GM21381 (cell line): ENCODE measurements around the gene TSPEAR.

Source experiments
- ATAC-seq: cut with Tn5 transposase; IDR thresholded peaks from one replicate; pipeline ENCODE4 v1.9.1; 2021; ENCODE audit warnings: mild to moderate bottlenecking, moderate library complexity; ENCODE audit not compliant: unreplicated experiment

The TSPEAR gene

GRCh38 chr21:44533891-44534627 is 177.3 kb downstream of the TSPEAR start:
- ATAC-seq, result no peak

GRCh38 chr21:44533121-44533890 is 178.1 kb downstream of the TSPEAR start:
- ATAC-seq, result no peak

GRCh38 chr21:44532712-44533111 is 178.7 kb downstream of the TSPEAR start:
- ATAC-seq, result no peak

- no peak for ATAC-seq
Measured at GRCh38 chr21:44531606-44532564, 179.5 kb downstream of the TSPEAR start.

- no peak for ATAC-seq
Measured at GRCh38 chr21:44530903-44531605, 180.3 kb downstream of the TSPEAR start.

GRCh38 chr21:44530221-44530902 is 181.0 kb downstream of the TSPEAR start:
- no peak for ATAC-seq

- no peak for ATAC-seq
Measured at GRCh38 chr21:44529503-44530125, 181.8 kb downstream of the TSPEAR start.

- ATAC-seq, result no peak
Measured at GRCh38 chr21:44529011-44529421, 182.4 kb downstream of the TSPEAR start.

- ATAC-seq, result no peak
Measured at GRCh38 chr21:44528634-44528995, 182.8 kb downstream of the TSPEAR start.

GRCh38 chr21:44527983-44528633 is 183.3 kb downstream of the TSPEAR start:
- ATAC-seq, result no peak

GRCh38 chr21:44527156-44527982 is 184.0 kb downstream of the TSPEAR start:
- ATAC-seq, result no peak

GRCh38 chr21:44526096-44526997 is 185.0 kb downstream of the TSPEAR start:
- ATAC-seq, result no peak

- no peak for ATAC-seq
Measured at GRCh38 chr21:44525391-44526095, 185.8 kb downstream of the TSPEAR start.

- no peak for ATAC-seq
Measured at GRCh38 chr21:44524414-44525371, 186.7 kb downstream of the TSPEAR start.
